ENCODE data around the gene VAV2. TPM values are rescaled to one million over a fixed set of nuclear protein-coding genes. Genes with fewer than 3 reads are reported as not detected.

The VAV2 gene
- total RNA-seq: 7.3 and 9.9 TPM in 2 replicates

GRCh38 chr9:133991964-133992779 is at the start of gene VAV2:
Gene VAV2, minus strand, starts transcription at chr9:133992324. Its CDS starts 46 bp downstream, at chr9:133992278.

GRCh38 chr9:134024828-134025605 is 32.9 kb upstream of the VAV2 start, which contains the start of gene BRD3OS:
Gene BRD3OS, plus strand, starts transcription at chr9:134025481. Its CDS starts 1,267 bp downstream, at chr9:134026748.

DNA sequence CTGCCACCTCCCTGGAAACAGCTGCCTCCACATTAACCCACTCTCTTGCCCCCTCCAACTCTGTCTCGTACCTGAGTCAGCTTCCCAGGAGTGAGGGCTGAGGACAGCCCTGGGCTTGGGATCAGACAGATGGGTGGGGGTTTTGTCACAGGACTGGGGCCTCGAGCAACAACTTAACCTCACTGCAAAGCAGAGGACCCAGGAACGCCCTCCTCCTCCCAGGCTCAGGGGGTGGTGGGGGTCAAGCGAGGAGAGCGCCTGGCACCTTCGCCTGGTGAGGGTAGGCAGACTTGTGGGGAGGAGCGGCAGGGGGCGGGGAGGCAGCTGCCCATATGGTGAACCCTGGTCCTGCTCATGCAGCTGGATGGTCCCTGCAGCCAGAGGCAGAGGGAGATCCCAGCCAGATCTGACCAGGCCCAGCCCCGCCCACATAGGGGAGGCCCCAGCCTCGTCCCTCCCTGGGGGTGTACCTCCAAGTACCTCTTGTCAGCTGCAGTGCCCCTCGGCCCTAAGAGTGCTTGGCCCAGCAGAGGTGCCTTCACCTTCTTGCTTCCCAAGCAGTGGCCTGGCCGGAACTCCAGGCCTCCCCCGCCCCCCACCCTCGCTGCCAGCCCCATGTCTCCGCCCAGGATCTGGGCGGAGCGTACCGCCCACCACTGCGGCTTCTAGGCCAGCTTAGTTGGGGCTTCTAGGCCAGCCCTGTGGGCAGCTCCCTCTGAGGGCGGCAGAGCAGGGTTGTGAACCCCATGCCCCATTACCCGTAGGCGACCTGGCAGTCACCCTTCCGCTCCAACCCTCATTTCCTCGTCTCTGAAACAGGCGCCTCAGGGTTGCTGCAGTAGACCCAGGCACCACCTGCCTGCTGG is 254.1 kb downstream of the VAV2 start, which contains the start of gene SARDH:
Gene SARDH (minus strand): TSS at position 579 of the 866 bp plus-strand sequence. CDS start 4,179 bp downstream, outside the sequence.

Other genes starting within 250 kb of the VAV2 start
- gene BRD3OS, start 33.2 kb upstream of the VAV2 start, total RNA-seq: 20.4 and 26.0 TPM in 2 replicates
- 11.8 and 12.7 TPM in 2 replicates for gene BRD3, start 75.7 kb upstream of the VAV2 start, total RNA-seq
- gene WDR5, start 143.8 kb upstream of the VAV2 start, total RNA-seq: 17.9 and 18.1 TPM in 2 replicates
- gene RNU6ATAC, start 172.2 kb upstream of the VAV2 start, total RNA-seq: under 0.01 TPM in 1 of 2 replicates, not detected in the other